Neural progenitor cell (in vitro differentiated cells): Measurements from ENCODE around the gene THSD4.

ENCODE experiments used
- EZH2 ChIP-seq: fragments of 200-600 bp; sonication (generic); IDR thresholded peaks from 2 replicates; pipeline ENCODE4 v1.6.1; 2017; ENCODE audit warnings: antibody characterized with exemption, mild to moderate bottlenecking, moderate library complexity
- EZH2phosphoT487 ChIP-seq: fragments of 200-600 bp; sonication (generic); IDR thresholded peaks from 2 replicates; pipeline ENCODE4 v1.6.1; 2017; ENCODE audit warnings: antibody characterized with exemption
- TF ChIP-seq, protein P1 (sequence below): fragments of 200-600 bp; sonication (generic); IDR thresholded peaks from 2 replicates; pipeline ENCODE4 v1.5.1; 2017; ENCODE audit warnings: antibody characterized with exemption, mild to moderate bottlenecking

GRCh38 chr15:71430782-71431181 is 315.5 kb downstream of the THSD4 start:
- TF ChIP-seq EZH2 = no peak
- TF ChIP-seq, protein P1, sequence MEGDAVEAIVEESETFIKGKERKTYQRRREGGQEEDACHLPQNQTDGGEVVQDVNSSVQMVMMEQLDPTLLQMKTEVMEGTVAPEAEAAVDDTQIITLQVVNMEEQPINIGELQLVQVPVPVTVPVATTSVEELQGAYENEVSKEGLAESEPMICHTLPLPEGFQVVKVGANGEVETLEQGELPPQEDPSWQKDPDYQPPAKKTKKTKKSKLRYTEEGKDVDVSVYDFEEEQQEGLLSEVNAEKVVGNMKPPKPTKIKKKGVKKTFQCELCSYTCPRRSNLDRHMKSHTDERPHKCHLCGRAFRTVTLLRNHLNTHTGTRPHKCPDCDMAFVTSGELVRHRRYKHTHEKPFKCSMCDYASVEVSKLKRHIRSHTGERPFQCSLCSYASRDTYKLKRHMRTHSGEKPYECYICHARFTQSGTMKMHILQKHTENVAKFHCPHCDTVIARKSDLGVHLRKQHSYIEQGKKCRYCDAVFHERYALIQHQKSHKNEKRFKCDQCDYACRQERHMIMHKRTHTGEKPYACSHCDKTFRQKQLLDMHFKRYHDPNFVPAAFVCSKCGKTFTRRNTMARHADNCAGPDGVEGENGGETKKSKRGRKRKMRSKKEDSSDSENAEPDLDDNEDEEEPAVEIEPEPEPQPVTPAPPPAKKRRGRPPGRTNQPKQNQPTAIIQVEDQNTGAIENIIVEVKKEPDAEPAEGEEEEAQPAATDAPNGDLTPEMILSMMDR = no peak
- TF ChIP-seq EZH2phosphoT487 = no peak
